Muscle layer of colon (tissue), 2 donors: ENCODE data around the gene GADL1.

Source experiments
- H3K27ac ChIP-seq: one replicate; pipeline ENCODE4 v1.7.0; 2013; ENCODE audit warnings: low read depth, mild to moderate bottlenecking, low read length, moderate library complexity
- H3K27me3 ChIP-seq, 2 donors: one replicate each; pipeline ENCODE4 v1.7.0; 2013; ENCODE audit warnings: low read length in 2 of 2, mild to moderate bottlenecking in 2 of 2; ENCODE audit not compliant: insufficient read depth in 2 of 2, control insufficient read depth in 1 of 2
- H3K36me3 ChIP-seq: one replicate; pipeline ENCODE4 v1.7.0; 2013; ENCODE audit warnings: mild to moderate bottlenecking, low read length; ENCODE audit not compliant: insufficient read depth
- H3K4me1 ChIP-seq: one replicate; pipeline ENCODE4 v1.7.0; 2013; ENCODE audit warnings: mild to moderate bottlenecking, low read length; ENCODE audit not compliant: insufficient read depth
- H3K4me3 ChIP-seq, 2 donors: one replicate each; pipeline ENCODE4 v1.7.0; 2013; ENCODE audit warnings: low read length in 2 of 2, low read depth in 1 of 2, mild to moderate bottlenecking in 1 of 2, moderate library complexity in 1 of 2
- H3K9ac ChIP-seq: one replicate; pipeline ENCODE4 v1.7.0; 2013; ENCODE audit warnings: low read length
- H3K9me3 ChIP-seq: one replicate; pipeline ENCODE4 v1.7.0; 2013; ENCODE audit warnings: mild to moderate bottlenecking, low read length
- donor health status: abdominal sarcoma.
- donor health status: Adenocarcinoma of cecum.

The GADL1 gene

DNA sequence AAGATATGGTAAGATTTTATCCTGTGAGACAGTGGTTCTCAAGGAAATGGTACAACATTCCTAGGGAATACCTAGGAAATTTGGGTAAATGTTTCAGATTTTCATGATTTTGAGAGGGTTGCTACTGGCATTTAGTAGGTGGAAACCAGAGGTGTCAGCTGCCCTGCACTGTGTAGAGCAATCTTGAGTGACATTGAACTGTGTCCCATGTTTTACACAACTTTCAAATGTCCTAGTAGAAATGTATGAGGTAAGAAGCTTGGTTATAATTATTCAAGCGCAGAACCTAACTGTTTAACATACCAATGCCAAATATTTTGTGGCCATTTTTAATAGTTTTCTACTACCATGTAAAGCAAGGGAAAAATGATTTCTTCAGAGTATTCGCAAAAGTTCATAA is 120.4 kb downstream of the GADL1 start:
- no peaks in the 10 kb centered on the region for H3K9me3 ChIP-seq
- H3K27me3 ChIP-seq: no peaks in the 10 kb centered on the region
- H3K9ac ChIP-seq: no peak overlapping the region
- no peak overlapping the region for H3K27ac ChIP-seq
- no peaks in the 10 kb centered on the region for H3K4me1 ChIP-seq
- no peaks in the 10 kb centered on the region for H3K36me3 ChIP-seq
- no peak overlapping the region for H3K4me3 ChIP-seq

DNA sequence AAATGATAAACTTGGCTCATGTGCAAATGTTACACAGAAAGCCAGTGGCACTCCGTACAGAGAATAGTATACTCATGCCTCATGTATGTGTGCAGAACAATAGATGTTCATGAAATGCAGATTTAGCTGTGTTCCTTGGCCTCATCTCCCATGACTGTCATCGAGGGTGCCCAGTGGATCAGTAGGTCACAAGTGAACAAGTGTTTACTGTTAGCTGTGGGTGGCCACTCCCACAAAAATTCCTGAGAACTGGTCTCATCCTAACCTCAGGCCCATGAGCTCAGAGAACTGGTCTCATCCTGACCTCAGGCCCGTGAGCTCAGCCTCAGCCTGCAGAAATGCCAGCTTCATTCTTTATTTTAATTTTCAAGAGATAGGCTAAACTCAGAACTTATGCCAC is 124.1 kb downstream of the GADL1 start:
- no peaks in the 10 kb centered on the region for H3K9me3 ChIP-seq
- H3K27ac ChIP-seq: no peak overlapping the region
- no peaks in the 10 kb centered on the region for H3K4me1 ChIP-seq

DNA sequence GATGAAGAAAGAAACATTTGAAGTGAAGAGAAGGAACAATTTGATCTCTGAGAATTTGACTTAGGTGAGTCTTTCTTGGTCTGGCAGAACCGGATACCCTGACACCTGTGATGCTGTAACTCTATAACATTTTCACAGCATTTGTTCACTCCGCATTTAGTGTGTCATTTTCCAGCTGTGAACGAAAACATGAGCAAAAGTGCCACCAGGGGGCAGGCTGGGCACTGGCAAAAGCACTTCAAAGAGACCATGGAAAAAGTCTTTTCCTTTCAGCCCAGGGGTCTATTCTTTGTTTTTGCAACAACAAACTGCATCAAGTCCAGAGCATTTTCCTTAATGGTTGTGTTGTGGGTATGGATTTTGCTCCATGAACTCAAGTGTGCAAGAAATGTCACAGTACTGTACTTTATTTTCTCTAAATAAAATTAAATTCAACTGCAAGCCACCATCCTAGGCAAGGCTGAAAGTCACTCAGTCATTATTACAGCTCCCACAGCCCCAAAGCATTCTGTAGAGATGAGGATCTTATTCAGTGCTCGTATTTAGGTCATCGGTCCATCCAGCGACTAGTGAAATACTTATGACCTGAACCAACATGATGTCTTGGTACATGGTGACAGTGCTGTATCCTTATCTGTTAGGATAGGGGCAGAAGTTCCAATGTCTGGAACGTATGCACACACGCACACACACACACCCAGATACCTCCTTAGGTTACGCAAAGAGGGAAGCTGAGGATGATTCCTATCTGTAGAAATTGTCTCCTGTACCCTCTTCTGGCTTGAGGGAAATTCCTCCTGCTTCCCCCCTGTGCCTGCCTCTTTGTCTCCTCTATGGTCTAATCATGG is 125.5 kb downstream of the GADL1 start:
- Histone ChIP-seq H3K4me3 (no peak overlapping the region), H3K27me3 (no peaks in the 10 kb centered on the region), H3K27ac (no peak overlapping the region), H3K36me3 (no peaks in the 10 kb centered on the region), H3K4me1 (no peaks in the 10 kb centered on the region), H3K9me3 (no peaks in the 10 kb centered on the region), H3K9ac (no peak overlapping the region)

More for the DNA sequence above, 124.1 kb downstream of the GADL1 start:
- Histone ChIP-seq H3K9ac (no peak overlapping the region), H3K36me3 (no peaks in the 10 kb centered on the region), H3K4me3 (no peak overlapping the region), H3K27me3 (no peaks in the 10 kb centered on the region)

DNA sequence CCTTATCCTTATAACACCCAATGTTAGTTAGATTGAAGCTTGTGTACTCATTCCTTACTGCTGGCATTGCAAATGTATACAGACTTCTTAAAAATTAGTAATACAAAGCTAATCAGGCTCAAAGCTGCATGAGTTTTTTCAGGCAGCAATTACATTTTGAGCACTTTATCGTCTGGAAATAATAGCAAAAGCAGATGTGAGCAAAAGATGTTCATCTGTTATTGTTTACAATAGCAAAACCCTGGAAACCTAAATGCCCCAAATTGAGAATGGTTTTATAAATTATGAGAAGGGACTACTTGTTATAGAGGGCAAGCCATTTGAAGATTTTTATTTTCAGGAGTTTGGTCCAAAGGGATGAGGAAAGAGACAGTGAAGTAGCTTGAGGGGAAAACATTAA is 126.4 kb downstream of the GADL1 start:
- H3K36me3 ChIP-seq: no peaks in the 10 kb centered on the region

DNA sequence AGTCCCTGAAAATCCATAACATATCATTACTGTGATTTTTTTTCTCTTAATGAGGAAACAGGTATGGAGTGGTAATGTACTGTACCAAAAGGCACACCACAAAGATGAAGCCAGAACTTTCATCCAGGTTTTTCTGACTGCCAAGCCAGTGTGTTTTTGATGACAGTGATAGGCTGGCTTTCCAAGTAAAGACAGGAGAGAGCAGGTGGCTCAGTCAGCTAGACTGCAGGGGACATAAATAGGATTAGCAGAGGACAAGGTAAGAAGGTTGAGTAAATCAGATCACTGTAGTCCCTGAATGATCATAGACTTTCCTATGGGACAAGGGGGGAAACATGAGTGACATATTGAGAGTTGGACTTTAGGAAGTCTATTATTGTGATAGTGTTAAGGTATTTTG is 127.9 kb downstream of the GADL1 start:
- H3K27me3 ChIP-seq: no peaks in the 10 kb centered on the region
- no peak overlapping the region for H3K27ac ChIP-seq
- no peaks in the 10 kb centered on the region for H3K9me3 ChIP-seq
- no peaks in the 10 kb centered on the region for H3K36me3 ChIP-seq
- no peak overlapping the region for H3K4me3 ChIP-seq
- H3K9ac ChIP-seq: no peak overlapping the region
- no peaks in the 10 kb centered on the region for H3K4me1 ChIP-seq

More for the DNA sequence above, 126.4 kb downstream of the GADL1 start:
- no peaks in the 10 kb centered on the region for H3K27me3 ChIP-seq
- no peak overlapping the region for H3K27ac ChIP-seq
- no peaks in the 10 kb centered on the region for H3K4me1 ChIP-seq
- H3K9me3 ChIP-seq: no peaks in the 10 kb centered on the region
- H3K9ac ChIP-seq: no peak overlapping the region
- no peak overlapping the region for H3K4me3 ChIP-seq

DNA sequence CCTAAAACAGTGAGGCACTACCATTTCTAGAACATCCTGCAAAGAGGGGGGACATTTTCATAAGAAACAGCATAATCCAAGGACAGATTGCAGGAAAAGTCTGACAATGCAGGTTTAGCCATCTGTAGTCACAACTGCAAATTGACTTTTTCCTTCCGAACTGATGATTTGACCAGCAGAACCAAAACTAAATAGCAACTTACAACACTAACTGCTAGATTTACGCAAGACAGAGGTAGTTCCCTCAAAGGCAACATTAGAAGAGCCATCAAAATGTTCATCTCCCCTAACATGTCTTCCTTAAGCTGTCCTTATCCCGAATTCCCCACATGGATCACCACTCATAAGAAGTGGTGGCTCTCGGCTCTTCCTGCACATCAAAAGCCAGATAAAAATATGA is 129.6 kb downstream of the GADL1 start:
- H3K36me3 ChIP-seq: no peaks in the 10 kb centered on the region
- H3K27me3 ChIP-seq: no peaks in the 10 kb centered on the region
- H3K9me3 ChIP-seq: no peaks in the 10 kb centered on the region
- no peak overlapping the region for H3K27ac ChIP-seq
- H3K9ac ChIP-seq: no peak overlapping the region
- H3K4me1 ChIP-seq: no peaks in the 10 kb centered on the region
- no peak overlapping the region for H3K4me3 ChIP-seq

DNA sequence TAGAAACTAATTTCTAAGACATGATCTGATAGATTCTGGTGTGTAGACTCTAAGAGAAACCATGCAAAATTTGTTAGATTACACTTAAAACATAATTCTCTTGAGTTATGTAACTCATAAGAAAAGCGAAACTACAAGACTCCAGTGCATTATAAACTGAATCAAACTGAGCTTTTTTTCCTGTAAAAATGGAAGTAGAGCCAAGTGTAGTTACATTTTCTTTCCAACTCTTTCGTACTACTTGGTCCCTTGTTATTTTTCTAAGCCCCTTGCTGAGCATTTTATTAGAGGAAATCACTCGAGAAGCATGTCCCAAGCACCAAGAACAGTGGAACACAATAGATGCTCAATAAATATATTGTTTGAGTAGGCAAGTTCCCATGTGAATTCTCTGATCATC is 130.2 kb downstream of the GADL1 start:
- H3K36me3 ChIP-seq: no peaks in the 10 kb centered on the region
- H3K4me3 ChIP-seq: no peak overlapping the region
- no peaks in the 10 kb centered on the region for H3K4me1 ChIP-seq
- no peaks in the 10 kb centered on the region for H3K27me3 ChIP-seq
- H3K27ac ChIP-seq: no peak overlapping the region
- no peaks in the 10 kb centered on the region for H3K9me3 ChIP-seq
- H3K9ac ChIP-seq: no peak overlapping the region

DNA sequence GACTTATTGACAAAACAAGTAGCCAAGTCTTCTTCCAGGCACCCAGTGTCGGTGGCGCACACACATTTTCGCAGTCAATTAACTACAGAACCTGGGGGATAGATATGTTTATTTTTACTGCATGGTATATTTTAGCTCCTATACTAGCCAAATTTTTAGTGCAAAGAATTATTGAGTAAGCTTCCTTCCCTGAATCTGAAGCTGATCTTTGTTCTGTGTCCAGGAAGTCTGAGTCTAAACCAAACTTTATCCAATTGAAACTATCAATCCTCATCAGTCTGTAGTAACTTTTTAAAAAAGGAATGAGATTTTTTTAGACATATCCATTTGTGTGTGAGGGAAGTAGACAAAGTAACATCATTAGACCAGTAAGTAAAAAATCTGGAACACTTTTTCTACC is 133.1 kb downstream of the GADL1 start:
- H3K4me3 ChIP-seq: no peak overlapping the region
- H3K27ac ChIP-seq: no peak overlapping the region
- no peak overlapping the region for H3K9ac ChIP-seq
- no peaks in the 10 kb centered on the region for H3K27me3 ChIP-seq
- H3K36me3 ChIP-seq: no peaks in the 10 kb centered on the region
- no peaks in the 10 kb centered on the region for H3K4me1 ChIP-seq
- no peaks in the 10 kb centered on the region for H3K9me3 ChIP-seq

DNA sequence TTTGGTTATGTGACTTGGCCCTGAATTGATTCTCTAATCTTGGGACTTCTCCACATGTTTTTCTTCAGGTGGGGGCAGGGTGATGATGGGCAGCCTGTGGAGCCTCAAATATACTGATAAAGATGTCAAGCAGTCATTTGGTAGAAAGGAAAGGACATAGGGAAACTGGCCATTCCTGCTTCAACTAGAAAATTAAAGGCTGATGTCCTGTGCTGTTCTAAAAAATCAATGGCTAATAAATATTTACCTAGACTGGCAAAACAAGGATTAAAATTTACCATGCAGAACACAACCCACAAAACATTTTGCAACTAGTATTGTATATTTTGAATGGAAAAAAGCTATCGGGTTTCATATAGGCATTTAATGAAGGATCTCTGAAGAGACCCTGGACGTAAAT is 133.7 kb downstream of the GADL1 start:
- Histone ChIP-seq H3K36me3 (no peaks in the 10 kb centered on the region), H3K9me3 (no peaks in the 10 kb centered on the region), H3K4me3 (no peak overlapping the region), H3K27ac (no peak overlapping the region), H3K9ac (no peak overlapping the region), H3K4me1 (peaks cover 5% of the 10 kb centered on the region), H3K27me3 (no peaks in the 10 kb centered on the region)

DNA sequence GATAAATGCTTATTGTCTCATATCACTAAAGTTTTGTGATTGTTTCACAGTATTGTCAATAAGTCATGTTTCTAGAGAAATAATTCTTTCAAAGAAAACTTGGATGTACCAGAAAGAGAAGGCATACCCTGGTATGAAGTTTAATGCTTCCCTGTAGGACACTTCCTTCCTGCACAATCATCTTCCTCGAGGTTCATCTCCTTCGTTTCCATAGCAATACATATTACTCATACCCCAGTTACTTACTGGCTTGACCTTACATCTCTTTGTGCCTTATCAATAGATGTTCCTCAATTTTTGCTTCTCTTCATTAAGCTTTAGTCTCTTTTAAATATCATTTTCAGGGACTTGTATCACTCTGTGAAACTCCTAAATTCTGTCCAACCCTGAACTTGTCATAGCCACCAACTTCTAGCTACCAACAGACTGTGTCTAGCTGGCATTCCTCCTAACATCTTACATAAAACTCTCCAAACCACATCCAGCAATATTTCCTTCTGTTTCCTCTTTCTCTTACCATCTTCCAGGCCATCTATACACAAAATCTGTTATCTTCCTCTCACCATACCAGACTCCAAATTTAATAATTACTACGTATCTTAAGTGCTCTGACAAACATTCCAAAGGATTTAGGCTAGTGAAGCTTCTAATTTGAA is 134.3 kb downstream of the GADL1 start:
- peaks cover 10% of the 10 kb centered on the region for H3K4me1 ChIP-seq
- no peaks in the 10 kb centered on the region for H3K9me3 ChIP-seq
- no peak overlapping the region for H3K9ac ChIP-seq
- no peaks in the 10 kb centered on the region for H3K36me3 ChIP-seq
- no peak overlapping the region for H3K27ac ChIP-seq
- H3K27me3 ChIP-seq: no peaks in the 10 kb centered on the region
- no peak overlapping the region for H3K4me3 ChIP-seq

DNA sequence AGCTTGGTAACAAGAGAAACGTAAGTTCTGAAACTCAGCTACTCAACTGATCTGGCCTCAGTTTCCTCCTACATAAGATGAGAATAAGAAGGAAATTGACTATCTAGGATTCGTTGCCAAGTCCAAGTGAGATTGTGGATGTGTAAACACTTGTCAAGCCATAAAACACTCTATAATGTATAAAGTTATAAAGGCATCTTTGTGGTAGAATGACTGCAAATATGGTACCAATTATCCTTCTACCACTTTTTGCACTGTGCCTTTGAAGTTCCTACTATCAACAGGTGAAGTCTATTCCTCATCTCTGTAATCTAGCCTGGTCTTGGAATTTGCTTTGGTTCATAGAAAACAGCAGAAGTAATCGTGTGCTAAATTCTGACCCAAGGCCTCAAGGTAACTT is 138.2 kb downstream of the GADL1 start:
- Histone ChIP-seq H3K36me3 (no peaks in the 10 kb centered on the region), H3K9ac (no peak overlapping the region), H3K27me3 (no peaks in the 10 kb centered on the region), H3K9me3 (no peaks in the 10 kb centered on the region), H3K4me1 (peaks cover 18% of the 10 kb centered on the region), H3K27ac (no peak overlapping the region), H3K4me3 (no peak overlapping the region)

DNA sequence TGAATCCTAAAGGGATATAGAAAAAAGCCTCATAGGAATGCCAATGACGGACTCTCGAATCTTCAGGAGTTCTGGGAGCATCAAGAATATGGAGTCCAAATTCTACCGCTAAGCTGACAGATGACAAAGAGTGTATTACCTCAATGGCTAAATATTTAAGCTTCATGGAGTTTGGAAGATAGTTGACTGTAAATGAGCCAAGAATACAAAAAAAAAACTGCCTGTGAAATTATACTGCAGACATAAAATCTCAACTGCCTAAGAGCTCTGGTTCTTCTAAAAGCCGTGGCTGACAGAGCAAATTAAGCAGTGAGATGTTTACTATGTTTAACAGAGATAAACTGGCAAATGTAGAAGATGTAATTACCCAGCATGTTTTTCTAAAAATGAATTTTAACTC is 140.0 kb downstream of the GADL1 start:
- Histone ChIP-seq H3K4me3 (no peak overlapping the region), H3K9me3 (no peaks in the 10 kb centered on the region), H3K4me1 (peaks cover 18% of the 10 kb centered on the region), H3K36me3 (no peaks in the 10 kb centered on the region), H3K27me3 (no peaks in the 10 kb centered on the region), H3K27ac (no peak overlapping the region), H3K9ac (no peak overlapping the region)
